ENCODE results near the gene PDXP.

PDXP gene

DNA sequence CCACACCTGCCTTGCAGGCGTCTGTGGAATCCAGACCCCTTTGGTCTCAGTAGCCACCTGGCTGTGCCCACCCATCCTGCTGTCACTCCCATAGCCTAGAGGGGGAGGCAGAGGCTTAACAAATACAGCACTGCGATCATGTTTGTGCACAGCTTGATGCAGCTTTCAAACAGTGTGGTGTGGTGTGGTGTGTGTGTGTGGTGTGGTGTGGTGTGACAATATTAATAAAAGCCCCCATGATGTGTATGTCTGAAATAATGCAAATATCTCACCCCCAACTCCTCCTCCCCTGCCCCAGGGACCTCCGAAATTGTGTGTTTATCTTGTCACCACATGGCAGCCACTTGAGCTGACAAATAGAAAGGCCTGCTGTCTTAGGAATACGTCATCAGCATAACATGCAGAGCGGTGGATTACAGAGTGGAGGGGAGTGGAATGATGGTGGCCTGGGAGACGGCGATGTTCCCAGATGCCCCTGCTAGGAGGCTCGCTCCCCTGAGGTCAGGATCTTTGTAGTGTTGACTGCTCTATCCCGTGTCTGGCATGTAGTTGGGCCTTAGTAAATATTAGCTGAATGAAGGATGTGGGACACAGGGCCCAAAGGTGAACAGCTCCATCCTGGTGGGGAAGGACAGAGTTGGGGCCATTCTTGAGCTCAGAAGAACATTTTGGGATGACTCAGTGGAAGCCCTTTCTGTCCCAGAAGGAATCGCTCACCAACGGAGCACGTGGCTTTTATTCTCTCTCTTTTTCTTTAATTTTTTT lies 2.8 kb downstream of the PDXP start:
- H3K36me3 ChIP-seq (ENCODE audit: control insufficient read depth in 2 of 2, insufficient read depth in 1 of 2, low read length in 2 of 2), result peaks cover 3 to 26% of the 10 kb centered on the region in 2 experiments; a peak in 2 of 3 replicates
- H3K27ac ChIP-seq (ENCODE audit: extremely low read depth, low read depth, low read length), result peak overlapping the region; percentile 40
- ChIA-PET CTCF (interaction anchor here (0.6 to 7.0 kb wide), 11 partner anchors 9 to 1206 kb away, joined by 3 to 138 read pairs (median 4); partner anchors contain the start of gene LGALS1), POLR2A (interaction anchor here (0.6 to 6.5 kb wide), 14 partner anchors 10 to 462 kb away, joined by 3 to 85 read pairs (median 6); partner anchors contain the start of genes GCAT, GGA1, LGALS1 and NOL12)
- H3K9me3 ChIP-seq (ENCODE audit: control insufficient read depth, insufficient read depth, low read depth, low read length), result no peaks in the 10 kb centered on the region
- peak overlapping the region; percentile 14 for H3K4me3 ChIP-seq (ENCODE audit: low read depth, low read length)
- peaks cover 12% of the 10 kb centered on the region for H3K4me1 ChIP-seq (ENCODE audit: control insufficient read depth, insufficient read depth, low read length)
- TF ChIP-seq YY2 (tag by site-specific recombination; IDR thresholded peaks at IDR 0.05) (peak; percentile 54; the same call in 1 of the 2 replicates), YY1 (tag by site-specific recombination; IDR thresholded peaks at IDR 0.05) (peak; percentile 40; the same call in 1 of the 2 replicates), ZNF114 (tag by site-specific recombination; IDR thresholded peaks at IDR 0.05) (no peak), ZNF169 (tag by site-specific recombination; IDR thresholded peaks at IDR 0.05) (no peak), ZNF423 (tag by site-specific recombination; IDR thresholded peaks at IDR 0.05) (no peak), GLIS1 (tag by site-specific recombination; IDR thresholded peaks at IDR 0.05) (peak; percentile 71), ZNF121 (tag by site-specific recombination; IDR thresholded peaks at IDR 0.05) (no peak), ZNF10 (tag by site-specific recombination; IDR thresholded peaks at IDR 0.05) (no peak), ZFHX2 (tag by site-specific recombination; conservative IDR thresholded peaks at IDR 0.05) (peak; percentile 38), KLF9 (tag by site-specific recombination; IDR thresholded peaks at IDR 0.05; ENCODE audit: low read depth) (0 out of 2 replicates have a peak, but pooled peaks have one; percentile 35), ZNF791 (tag by site-specific recombination; IDR thresholded peaks at IDR 0.05) (no peak), ZSCAN30 (tag by site-specific recombination; IDR thresholded peaks at IDR 0.05) (0 out of 2 replicates have a peak, but pooled peaks have one; percentile 45), WT1 (tag by site-specific recombination; IDR thresholded peaks at IDR 0.05) (peak; percentile 85), ZNF501 (tag by site-specific recombination; IDR thresholded peaks at IDR 0.05) (no peak), ZNF416 (tag by site-specific recombination; IDR thresholded peaks at IDR 0.05) (no peak), ZNF391 (tag by site-specific recombination; IDR thresholded peaks at IDR 0.05; ENCODE audit: borderline replicate concordance, low read depth) (no peak; the same call in 1 of the 2 replicates)
- TF ChIP-seq, protein P1, sequence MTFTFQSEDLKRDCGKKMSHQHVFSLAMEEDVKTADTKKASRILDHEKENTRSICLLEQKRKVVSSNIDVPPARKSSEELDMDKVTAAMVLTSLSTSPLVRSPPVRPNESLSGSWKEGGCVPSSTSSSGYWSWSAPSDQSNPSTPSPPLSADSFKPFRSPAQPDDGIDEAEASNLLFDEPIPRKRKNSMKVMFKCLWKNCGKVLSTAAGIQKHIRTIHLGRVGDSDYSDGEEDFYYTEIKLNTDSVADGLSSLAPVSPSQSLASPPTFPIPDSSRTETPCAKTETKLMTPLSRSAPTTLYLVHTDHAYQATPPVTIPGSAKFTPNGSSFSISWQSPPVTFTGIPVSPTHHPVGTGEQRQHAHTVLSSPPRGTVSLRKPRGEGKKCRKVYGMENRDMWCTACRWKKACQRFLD (tag by site-specific recombination; IDR thresholded peaks at IDR 0.05), result no peak
- TF ChIP-seq, protein P2, sequence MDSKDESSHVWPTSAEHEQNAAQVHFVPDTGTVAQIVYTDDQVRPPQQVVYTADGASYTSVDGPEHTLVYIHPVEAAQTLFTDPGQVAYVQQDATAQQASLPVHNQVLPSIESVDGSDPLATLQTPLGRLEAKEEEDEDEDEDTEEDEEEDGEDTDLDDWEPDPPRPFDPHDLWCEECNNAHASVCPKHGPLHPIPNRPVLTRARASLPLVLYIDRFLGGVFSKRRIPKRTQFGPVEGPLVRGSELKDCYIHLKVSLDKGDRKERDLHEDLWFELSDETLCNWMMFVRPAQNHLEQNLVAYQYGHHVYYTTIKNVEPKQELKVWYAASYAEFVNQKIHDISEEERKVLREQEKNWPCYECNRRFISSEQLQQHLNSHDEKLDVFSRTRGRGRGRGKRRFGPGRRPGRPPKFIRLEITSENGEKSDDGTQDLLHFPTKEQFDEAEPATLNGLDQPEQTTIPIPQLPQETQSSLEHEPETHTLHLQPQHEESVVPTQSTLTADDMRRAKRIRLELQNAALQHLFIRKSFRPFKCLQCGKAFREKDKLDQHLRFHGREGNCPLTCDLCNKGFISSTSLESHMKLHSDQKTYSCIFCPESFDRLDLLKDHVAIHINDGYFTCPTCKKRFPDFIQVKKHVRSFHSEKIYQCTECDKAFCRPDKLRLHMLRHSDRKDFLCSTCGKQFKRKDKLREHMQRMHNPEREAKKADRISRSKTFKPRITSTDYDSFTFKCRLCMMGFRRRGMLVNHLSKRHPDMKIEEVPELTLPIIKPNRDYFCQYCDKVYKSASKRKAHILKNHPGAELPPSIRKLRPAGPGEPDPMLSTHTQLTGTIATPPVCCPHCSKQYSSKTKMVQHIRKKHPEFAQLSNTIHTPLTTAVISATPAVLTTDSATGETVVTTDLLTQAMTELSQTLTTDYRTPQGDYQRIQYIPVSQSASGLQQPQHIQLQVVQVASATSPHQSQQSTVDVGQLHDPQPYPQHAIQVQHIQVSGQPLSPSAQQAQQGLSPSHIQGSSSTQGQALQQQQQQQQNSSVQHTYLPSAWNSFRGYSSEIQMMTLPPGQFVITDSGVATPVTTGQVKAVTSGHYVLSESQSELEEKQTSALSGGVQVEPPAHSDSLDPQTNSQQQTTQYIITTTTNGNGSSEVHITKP (tag by site-specific recombination; IDR thresholded peaks at IDR 0.05), result peak; percentile 94
- TF ChIP-seq, protein P3, sequence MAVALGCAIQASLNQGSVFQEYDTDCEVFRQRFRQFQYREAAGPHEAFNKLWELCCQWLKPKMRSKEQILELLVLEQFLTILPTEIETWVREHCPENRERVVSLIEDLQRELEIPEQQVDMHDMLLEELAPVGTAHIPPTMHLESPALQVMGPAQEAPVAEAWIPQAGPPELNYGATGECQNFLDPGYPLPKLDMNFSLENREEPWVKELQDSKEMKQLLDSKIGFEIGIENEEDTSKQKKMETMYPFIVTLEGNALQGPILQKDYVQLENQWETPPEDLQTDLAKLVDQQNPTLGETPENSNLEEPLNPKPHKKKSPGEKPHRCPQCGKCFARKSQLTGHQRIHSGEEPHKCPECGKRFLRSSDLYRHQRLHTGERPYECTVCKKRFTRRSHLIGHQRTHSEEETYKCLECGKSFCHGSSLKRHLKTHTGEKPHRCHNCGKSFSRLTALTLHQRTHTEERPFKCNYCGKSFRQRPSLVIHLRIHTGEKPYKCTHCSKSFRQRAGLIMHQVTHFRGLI (tag by site-specific recombination; IDR thresholded peaks at IDR 0.05), result no peak
- TF ChIP-seq, protein P4, sequence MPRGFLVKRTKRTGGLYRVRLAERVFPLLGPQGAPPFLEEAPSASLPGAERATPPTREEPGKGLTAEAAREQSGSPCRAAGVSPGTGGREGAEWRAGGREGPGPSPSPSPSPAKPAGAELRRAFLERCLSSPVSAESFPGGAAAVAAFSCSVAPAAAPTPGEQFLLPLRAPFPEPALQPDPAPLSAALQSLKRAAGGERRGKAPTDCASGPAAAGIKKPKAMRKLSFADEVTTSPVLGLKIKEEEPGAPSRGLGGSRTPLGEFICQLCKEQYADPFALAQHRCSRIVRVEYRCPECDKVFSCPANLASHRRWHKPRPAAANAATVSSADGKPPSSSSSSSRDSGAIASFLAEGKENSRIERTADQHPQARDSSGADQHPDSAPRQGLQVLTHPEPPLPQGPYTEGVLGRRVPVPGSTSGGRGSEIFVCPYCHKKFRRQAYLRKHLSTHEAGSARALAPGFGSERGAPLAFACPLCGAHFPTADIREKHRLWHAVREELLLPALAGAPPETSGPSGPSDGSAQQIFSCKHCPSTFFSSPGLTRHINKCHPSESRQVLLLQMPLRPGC (tag by site-specific recombination; IDR thresholded peaks at IDR 0.05), result 0 out of 2 replicates have a peak, but pooled peaks have one; percentile 69
- TF ChIP-seq, protein P5, sequence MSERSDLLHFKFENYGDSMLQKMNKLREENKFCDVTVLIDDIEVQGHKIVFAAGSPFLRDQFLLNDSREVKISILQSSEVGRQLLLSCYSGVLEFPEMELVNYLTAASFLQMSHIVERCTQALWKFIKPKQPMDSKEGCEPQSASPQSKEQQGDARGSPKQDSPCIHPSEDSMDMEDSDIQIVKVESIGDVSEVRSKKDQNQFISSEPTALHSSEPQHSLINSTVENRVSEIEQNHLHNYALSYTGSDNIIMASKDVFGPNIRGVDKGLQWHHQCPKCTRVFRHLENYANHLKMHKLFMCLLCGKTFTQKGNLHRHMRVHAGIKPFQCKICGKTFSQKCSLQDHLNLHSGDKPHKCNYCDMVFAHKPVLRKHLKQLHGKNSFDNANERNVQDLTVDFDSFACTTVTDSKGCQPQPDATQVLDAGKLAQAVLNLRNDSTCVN (tag by site-specific recombination; optimal IDR thresholded peaks at IDR 0.05), result peak; percentile 15

All from HEK293 (cell line).